ENCODE measurements around the gene SEMA4D. TPM values are rescaled to one million over a fixed set of nuclear protein-coding genes. Genes with fewer than 3 reads are reported as not detected.

SEMA4D gene
- total RNA-seq (2022) = 23.3 and 24.3 TPM in 2 replicates
- Bru-seq, nascent RNA = percentile 51 among the genes with signal in this experiment
- percentile 47 among the genes with signal in this experiment for BruChase-seq, experiment 1, labeled RNA remaining after a 6-hour chase
- percentile 46 among the genes with signal in this experiment for BruChase-seq, experiment 2, labeled RNA remaining after a 2-hour chase
- long read RNA-seq, full-length matches to known transcripts = 2 of 12 reads
- long read RNA-seq, partial matches to known transcripts = 6 of 12 reads
- long read RNA-seq, other reads (novel, unspliced or antisense) = 4 of 12 reads

- BruUV-seq (replicated peaks) = no TSS peak
- intact Hi-C loops (cut with micrococcal nuclease; ENCODE audit: unreplicated experiment) = no loop called here
- no peak within 1 kb of the TSS for H3K27ac Mint-ChIP-seq (ENCODE audit: unreplicated experiment)
Measured at GRCh38 chr9:89497978-89498851, at the start of gene SEMA4D. Gene SEMA4D, minus strand, starts transcription at chr9:89498113. Its CDS starts 92,657 bp downstream, at chr9:89405456.

GRCh38 chr9:89547000-89547399 is 49.1 kb upstream of the SEMA4D start:
- no peak for TF ChIP-seq CTCF (IDR thresholded peaks at IDR 0.05; ENCODE audit: unreplicated experiment)
- H3K27ac Mint-ChIP-seq (ENCODE audit: unreplicated experiment) = no peak overlapping the region
- H3K4me3 Mint-ChIP-seq (ENCODE audit: low read depth, unreplicated experiment) = no peak overlapping the region
- H3K27me3 Mint-ChIP-seq (ENCODE audit: unreplicated experiment) = no peaks in the 10 kb centered on the region
- H3K9me3 Mint-ChIP-seq (ENCODE audit: low read depth, unreplicated experiment) = peaks cover 10% of the 10 kb centered on the region
- H3K36me3 Mint-ChIP-seq (ENCODE audit: insufficient read depth, unreplicated experiment) = peaks cover 5% of the 10 kb centered on the region
- CTCF ChIA-PET = no interaction called here
- H3K4me1 Mint-ChIP-seq (ENCODE audit: low read depth, unreplicated experiment) = peaks cover 9% of the 10 kb centered on the region
- intact Hi-C loops (cut with micrococcal nuclease; ENCODE audit: unreplicated experiment) = no loop called here
- no peak for DNase-seq
- BruUV-seq (replicated peaks) = no TSS peak

More at GRCh38 chr9:89497978-89498851, at the start of gene SEMA4D:
- H3K9me3 Mint-ChIP-seq (ENCODE audit: low read depth, unreplicated experiment) = no peaks in the 10 kb centered on the region
- TF ChIP-seq CTCF (IDR thresholded peaks at IDR 0.05; ENCODE audit: unreplicated experiment) = no peak
- H3K4me3 Mint-ChIP-seq (ENCODE audit: low read depth, unreplicated experiment) = peak within 1 kb of the TSS; percentile 74
- DNase-seq = peak; percentile 60
- H3K4me1 Mint-ChIP-seq (ENCODE audit: low read depth, unreplicated experiment) = no peaks in the 10 kb centered on the region
- peaks cover 17% of the 10 kb centered on the region for H3K36me3 Mint-ChIP-seq (ENCODE audit: insufficient read depth, unreplicated experiment)
- peaks cover 20% of the 10 kb centered on the region for H3K27me3 Mint-ChIP-seq (ENCODE audit: unreplicated experiment)
- CTCF ChIA-PET = no interaction called here

GRCh38 chr9:89544279-89544661 is 46.4 kb upstream of the SEMA4D start:
- H3K27me3 Mint-ChIP-seq (ENCODE audit: unreplicated experiment) = no peaks in the 10 kb centered on the region
- H3K4me1 Mint-ChIP-seq (ENCODE audit: low read depth, unreplicated experiment) = peaks cover 8% of the 10 kb centered on the region
- BruUV-seq (replicated peaks) = no TSS peak
- DNase-seq = no peak
- TF ChIP-seq CTCF (IDR thresholded peaks at IDR 0.05; ENCODE audit: unreplicated experiment) = no peak
- intact Hi-C loops (cut with micrococcal nuclease; ENCODE audit: unreplicated experiment) = no loop called here
- H3K4me3 Mint-ChIP-seq (ENCODE audit: low read depth, unreplicated experiment) = no peak overlapping the region
- H3K9me3 Mint-ChIP-seq (ENCODE audit: low read depth, unreplicated experiment) = peaks cover 10% of the 10 kb centered on the region
- H3K36me3 Mint-ChIP-seq (ENCODE audit: insufficient read depth, unreplicated experiment) = peaks cover 5% of the 10 kb centered on the region
- CTCF ChIA-PET = no interaction called here
- H3K27ac Mint-ChIP-seq (ENCODE audit: unreplicated experiment) = no peak overlapping the region

- Mint-ChIP-seq H3K36me3 (ENCODE audit: insufficient read depth, unreplicated experiment) (peaks cover 5% of the 10 kb centered on the region), H3K27me3 (ENCODE audit: unreplicated experiment) (no peaks in the 10 kb centered on the region), H3K4me3 (ENCODE audit: low read depth, unreplicated experiment) (no peak overlapping the region), H3K27ac (ENCODE audit: unreplicated experiment) (no peak overlapping the region), H3K4me1 (ENCODE audit: low read depth, unreplicated experiment) (peaks cover 8% of the 10 kb centered on the region), H3K9me3 (ENCODE audit: low read depth, unreplicated experiment) (peaks cover 10% of the 10 kb centered on the region)
- no TSS peak for BruUV-seq (replicated peaks)
- DNase-seq = no peak
- CTCF ChIA-PET = interaction anchor here (0.7 kb wide), 1 partner anchor 12 kb away, joined by 3 read pairs; no protein-coding TSS in a partner anchor
- no peak for TF ChIP-seq CTCF (IDR thresholded peaks at IDR 0.05; ENCODE audit: unreplicated experiment)
- intact Hi-C loops (cut with micrococcal nuclease; ENCODE audit: unreplicated experiment) = no loop called here
Measured at GRCh38 chr9:89543621-89544278, 45.8 kb upstream of the SEMA4D start.

All from Calu3 (cell line).